ENCODE results near the gene TIAM1.

Gene TIAM1

GRCh38 chr21:31317688-31318087 is 26.4 kb downstream of the TIAM1 start:
- no peak overlapping the region for H3K27ac ChIP-seq (ENCODE audit: low read length)
- DNase-seq (no peak), ATAC-seq (ENCODE audit: insufficient read depth, low read depth) (no peak)
- H2AFZ ChIP-seq (ENCODE audit: low read depth, low read length), result no peak overlapping the region
- no peaks in the 10 kb centered on the region for H4K20me1 ChIP-seq (ENCODE audit: insufficient read depth, low read length)
- H3K4me3 ChIP-seq (ENCODE audit: low read depth in 1 of 2, low read length in 2 of 2), result no peak overlapping the region
- TF ChIP-seq EZH2 (IDR thresholded peaks at IDR 0.05; ENCODE audit: borderline replicate concordance, low read depth, low read length, severe bottlenecking) (no peak), CTCF (IDR thresholded peaks at IDR 0.05; ENCODE audit: borderline replicate concordance, extremely low read depth, low read length, poor library complexity, severe bottlenecking) (no peak)
- no peaks in the 10 kb centered on the region for H3K9me3 ChIP-seq (ENCODE audit: insufficient read depth, low read length, severe bottlenecking)
- no peaks in the 10 kb centered on the region for H3K79me2 ChIP-seq (ENCODE audit: insufficient read depth, low read length)
- H3K27me3 ChIP-seq (ENCODE audit: insufficient read depth, low read length, poor library complexity), result no peaks in the 10 kb centered on the region
- no peak overlapping the region for H3K9ac ChIP-seq (ENCODE audit: low read depth, low read length)
- H3K4me1 ChIP-seq (ENCODE audit: insufficient read depth, low read length), result no peaks in the 10 kb centered on the region
- no peaks in the 10 kb centered on the region for H3K36me3 ChIP-seq (ENCODE audit: insufficient read depth, low read length)
- H3K4me2 ChIP-seq (ENCODE audit: insufficient read depth, low read length), result no peak overlapping the region

- H4K20me1 ChIP-seq (ENCODE audit: insufficient read depth, low read length), result no peaks in the 10 kb centered on the region
- no peaks in the 10 kb centered on the region for H3K36me3 ChIP-seq (ENCODE audit: insufficient read depth, low read length)
- no peak overlapping the region for H2AFZ ChIP-seq (ENCODE audit: low read depth, low read length)
- no peak for ATAC-seq (ENCODE audit: insufficient read depth, low read depth)
- TF ChIP-seq EZH2 (IDR thresholded peaks at IDR 0.05; ENCODE audit: borderline replicate concordance, low read depth, low read length, severe bottlenecking) (no peak), CTCF (IDR thresholded peaks at IDR 0.05; ENCODE audit: borderline replicate concordance, extremely low read depth, low read length, poor library complexity, severe bottlenecking) (no peak)
- H3K27me3 ChIP-seq (ENCODE audit: insufficient read depth, low read length, poor library complexity), result no peaks in the 10 kb centered on the region
- H3K79me2 ChIP-seq (ENCODE audit: insufficient read depth, low read length), result no peaks in the 10 kb centered on the region
- H3K27ac ChIP-seq (ENCODE audit: low read length), result no peak overlapping the region
- no peaks in the 10 kb centered on the region for H3K9me3 ChIP-seq (ENCODE audit: insufficient read depth, low read length, severe bottlenecking)
- DNase-seq, result no peak
- no peak overlapping the region for H3K9ac ChIP-seq (ENCODE audit: low read depth, low read length)
- no peaks in the 10 kb centered on the region for H3K4me1 ChIP-seq (ENCODE audit: insufficient read depth, low read length)
- H3K4me3 ChIP-seq (ENCODE audit: low read depth in 1 of 2, low read length in 2 of 2), result no peak overlapping the region
- no peak overlapping the region for H3K4me2 ChIP-seq (ENCODE audit: insufficient read depth, low read length)
Measured at GRCh38 chr21:31316488-31317169, 27.4 kb downstream of the TIAM1 start.

GRCh38 chr21:31316072-31316471 is 28.0 kb downstream of the TIAM1 start:
- Histone ChIP-seq H3K36me3 (ENCODE audit: insufficient read depth, low read length) (no peaks in the 10 kb centered on the region), H3K9me3 (ENCODE audit: insufficient read depth, low read length, severe bottlenecking) (no peaks in the 10 kb centered on the region), H3K27ac (ENCODE audit: low read length) (no peak overlapping the region), H3K4me1 (ENCODE audit: insufficient read depth, low read length) (no peaks in the 10 kb centered on the region), H3K4me3 (ENCODE audit: low read depth in 1 of 2, low read length in 2 of 2) (no peak overlapping the region), H3K9ac (ENCODE audit: low read depth, low read length) (no peak overlapping the region), H2AFZ (ENCODE audit: low read depth, low read length) (no peak overlapping the region), H3K4me2 (ENCODE audit: insufficient read depth, low read length) (no peak overlapping the region), H3K79me2 (ENCODE audit: insufficient read depth, low read length) (no peaks in the 10 kb centered on the region), H4K20me1 (ENCODE audit: insufficient read depth, low read length) (no peaks in the 10 kb centered on the region), H3K27me3 (ENCODE audit: insufficient read depth, low read length, poor library complexity) (no peaks in the 10 kb centered on the region)
- no peak for TF ChIP-seq CTCF (IDR thresholded peaks at IDR 0.05; ENCODE audit: borderline replicate concordance, extremely low read depth, low read length, poor library complexity, severe bottlenecking)
- TF ChIP-seq EZH2 (IDR thresholded peaks at IDR 0.05; ENCODE audit: borderline replicate concordance, low read depth, low read length, severe bottlenecking), result no peak
- no peak for DNase-seq
- ATAC-seq (ENCODE audit: insufficient read depth, low read depth), result no peak

Measured in DND-41 (cell line).